Thyroid gland (tissue), 4 donors: ENCODE results near the gene PTGER3. TPM values are rescaled to one million over a fixed set of nuclear protein-coding genes. Genes with fewer than 3 reads are reported as not detected.

Source experiments
- DNase-seq, 2 donors: peaks; one replicate each; pipeline ENCODE4 v3.0.0-alpha.2; 2019
- H3K27ac ChIP-seq, 3 donors: fragments of 200-600 bp; sonication (generic); 1 replicate in 2 of 3; 2 replicates in 1 of 3; pipeline ENCODE4 v1.5.1; 2016 to 2019; ENCODE audit warnings: mild to moderate bottlenecking in 1 of 3, moderate library complexity in 1 of 3
- H3K27me3 ChIP-seq: fragments of 200-600 bp; sonication (generic); one replicate; pipeline ENCODE4 v1.5.1; 2019
- H3K36me3 ChIP-seq, 2 donors: fragments of 200-600 bp; sonication (generic); one replicate each; pipeline ENCODE4 v1.5.1; 2016 to 2019
- H3K4me1 ChIP-seq, 2 donors: fragments of 200-600 bp; sonication (generic); one replicate each; pipeline ENCODE4 v1.5.1; 2017 to 2019
- H3K4me3 ChIP-seq, 3 donors: fragments of 200-600 bp; sonication (generic); replicated peaks in 1 of 3; 1 replicate in 2 of 3; 2 replicates in 1 of 3; pipeline ENCODE4 v1.5.1; 2016; ENCODE audit warnings: mild to moderate bottlenecking in 1 of 3
- H3K9me3 ChIP-seq: fragments of 200-600 bp; sonication (generic); one replicate; pipeline ENCODE4 v1.5.1; 2017
- POLR2A ChIP-seq, 2 donors: fragments of 450-650 bp; IDR thresholded peaks; one replicate each; pipeline ENCODE4 v1.6.1; 2017; ENCODE audit warnings: antibody characterized with exemption in 2 of 2, mild to moderate bottlenecking in 2 of 2, moderate library complexity in 1 of 2
- WGBS, 2 donors: methylation state at CpG; one replicate each; pipeline ENCODE4 v1.1.5; 2017; 5-methylcytosine and 5-hydroxymethylcytosine counted together
- intact Hi-C: fragments of 100-400 bp; cut with DNase I; formaldehyde crosslinking; loops from one replicate; pipeline ENCODE4 v1.15.1; 2023
- total RNA-seq, 4 donors: library from RNA; depleted of rRNA; stranded (reverse); fragments of >200 nt; gene quantifications; one replicate each; pipeline ENCODE4 v1.2.3, GENCODE V29; 2016
- TF ChIP-seq, protein P1 (sequence below), 6 experiments: fragments of 200-600 bp in 3 of 6; fragments of 450-650 bp in 3 of 6; sonication (generic) in 3 of 6; IDR thresholded peaks; one replicate each; pipeline ENCODE4 v1.5.1; 2016 to 2019; ENCODE audit warnings: antibody characterized with exemption in 6 of 6, mild to moderate bottlenecking in 2 of 6, inconsistent platforms in 1 of 6, moderate library complexity in 1 of 6

The PTGER3 gene
- total RNA-seq, 4 donors from 2014 or later, result 0.39 to 6.4 (median 2.1) TPM

DNA sequence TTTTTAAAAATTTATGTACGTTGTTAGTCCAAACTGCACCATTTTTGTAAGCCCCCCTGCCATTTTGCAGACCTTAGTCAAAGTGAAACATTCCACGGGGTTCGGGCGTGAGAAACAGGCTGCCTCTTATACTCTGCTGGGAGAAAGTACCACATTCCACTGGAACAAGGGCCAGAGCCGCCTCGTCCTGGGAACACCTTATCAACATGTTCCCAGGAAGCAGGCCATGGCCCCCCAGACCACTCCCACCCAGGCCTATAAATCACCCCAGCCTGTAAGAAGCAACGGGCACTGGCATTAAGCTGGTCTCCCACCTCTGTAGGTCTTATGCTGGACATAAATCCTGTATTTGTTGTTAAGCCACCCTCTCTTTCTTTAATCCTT lies 34.1 kb upstream of the PTGER3 start:
- intact Hi-C loops, result loop anchor here (10.0 kb wide), 1 partner anchor 857 kb away; the partner anchor contains the start of gene SRSF11
- peaks cover 0 to 10% of the 10 kb centered on the region in 2 donors for H3K36me3 ChIP-seq
- H3K27ac ChIP-seq, result no peak overlapping the region
- no peaks in the 10 kb centered on the region for H3K27me3 ChIP-seq
- peaks cover 19 to 23% of the 10 kb centered on the region in 2 donors for H3K4me1 ChIP-seq
- TF ChIP-seq, protein P1, sequence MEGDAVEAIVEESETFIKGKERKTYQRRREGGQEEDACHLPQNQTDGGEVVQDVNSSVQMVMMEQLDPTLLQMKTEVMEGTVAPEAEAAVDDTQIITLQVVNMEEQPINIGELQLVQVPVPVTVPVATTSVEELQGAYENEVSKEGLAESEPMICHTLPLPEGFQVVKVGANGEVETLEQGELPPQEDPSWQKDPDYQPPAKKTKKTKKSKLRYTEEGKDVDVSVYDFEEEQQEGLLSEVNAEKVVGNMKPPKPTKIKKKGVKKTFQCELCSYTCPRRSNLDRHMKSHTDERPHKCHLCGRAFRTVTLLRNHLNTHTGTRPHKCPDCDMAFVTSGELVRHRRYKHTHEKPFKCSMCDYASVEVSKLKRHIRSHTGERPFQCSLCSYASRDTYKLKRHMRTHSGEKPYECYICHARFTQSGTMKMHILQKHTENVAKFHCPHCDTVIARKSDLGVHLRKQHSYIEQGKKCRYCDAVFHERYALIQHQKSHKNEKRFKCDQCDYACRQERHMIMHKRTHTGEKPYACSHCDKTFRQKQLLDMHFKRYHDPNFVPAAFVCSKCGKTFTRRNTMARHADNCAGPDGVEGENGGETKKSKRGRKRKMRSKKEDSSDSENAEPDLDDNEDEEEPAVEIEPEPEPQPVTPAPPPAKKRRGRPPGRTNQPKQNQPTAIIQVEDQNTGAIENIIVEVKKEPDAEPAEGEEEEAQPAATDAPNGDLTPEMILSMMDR (IDR thresholded peaks at IDR 0.05), result no peak
- no peak for TF ChIP-seq POLR2A (IDR thresholded peaks at IDR 0.05)
- WGBS, 2 donors, result 77 to 81% methylated on average over 7 of the region's 7 CpGs
- H3K4me3 ChIP-seq, result peak overlapping the region in 2 of 3 donors; percentile 8 to 83
- DNase-seq, result peak; percentile 2 to 25
- H3K9me3 ChIP-seq, result no peaks in the 10 kb centered on the region

DNA sequence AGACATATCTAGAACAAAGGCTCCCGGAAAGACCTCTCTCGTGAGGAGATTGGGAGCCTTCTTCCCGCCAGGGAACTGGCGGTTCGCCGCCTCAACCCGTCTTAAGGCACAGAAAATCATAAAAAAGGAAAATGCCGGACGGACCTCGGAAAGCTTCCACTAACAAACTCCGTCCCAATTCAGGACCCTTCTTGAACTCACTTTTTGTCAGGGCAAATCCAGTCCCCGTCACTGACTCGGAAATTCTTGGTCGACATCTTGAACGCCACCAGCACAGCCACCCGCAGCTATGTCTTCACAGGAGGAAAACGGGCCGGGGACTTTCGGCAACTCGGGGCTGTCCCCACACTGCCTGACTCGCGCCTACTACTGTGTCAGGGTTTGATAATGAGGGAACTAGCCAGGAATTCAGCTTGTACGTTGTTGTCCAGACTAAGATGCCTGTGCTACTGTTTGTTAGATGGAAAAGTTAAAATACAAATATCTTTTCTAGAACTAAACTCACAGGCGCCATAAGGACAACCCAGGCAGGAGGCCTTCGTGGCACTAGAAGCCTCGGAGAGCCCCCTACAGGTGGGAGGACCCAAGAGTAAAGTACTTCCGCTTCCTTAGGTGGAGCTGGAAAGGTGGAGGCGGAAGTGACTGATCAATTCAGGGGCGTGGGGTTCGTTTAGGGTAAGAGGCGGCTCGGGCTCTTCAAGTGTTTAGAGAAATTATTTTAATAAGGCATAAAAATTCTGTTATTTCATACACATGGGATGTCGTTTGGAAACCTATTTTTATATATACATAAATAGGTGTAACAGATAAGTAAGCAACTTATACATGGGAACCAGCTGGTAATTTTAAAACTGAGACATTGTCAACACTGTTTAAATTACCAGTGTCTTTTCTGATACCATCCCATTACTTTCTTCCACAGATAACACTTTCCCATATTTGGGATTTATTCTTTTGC lies 33.4 kb upstream of the PTGER3 start, which contains the start of gene ZRANB2:
ZRANB2 (minus strand) TSS at position 297 of the 958 bp plus-strand sequence; CDS start at position 257, 40 bp downstream.
- WGBS, 2 donors, result 1% methylated on average over 30 to 32 of the region's 33 CpGs
- DNase-seq, result peak; percentile 90 to 91

DNA sequence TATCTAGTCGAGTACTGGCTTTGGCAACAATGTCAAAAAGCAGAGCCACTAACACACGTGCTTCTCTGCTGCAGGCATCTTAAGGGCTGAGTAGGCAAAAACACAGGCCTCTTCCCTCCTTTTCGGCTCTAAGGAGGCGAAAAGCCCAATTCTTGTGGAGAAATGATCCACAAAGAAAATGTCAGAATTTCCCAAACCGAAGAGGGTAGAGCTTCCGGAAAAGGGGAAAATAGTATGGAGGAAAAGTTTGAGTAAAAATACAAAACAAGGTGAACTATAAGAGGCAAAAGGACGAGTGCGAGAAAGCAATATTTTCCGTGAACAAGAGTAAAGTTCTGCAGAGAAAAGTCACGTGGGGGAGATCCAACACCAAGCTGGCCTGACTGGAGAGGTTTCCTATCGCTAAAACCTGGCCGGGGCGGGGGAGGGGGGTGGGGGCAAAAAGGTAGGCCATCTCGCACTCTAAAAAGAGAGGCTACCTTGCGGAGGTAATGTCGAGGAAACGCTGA lies 32.7 kb upstream of the PTGER3 start:
- 0% methylated on average over 17 of the region's 17 CpGs for WGBS, 2 donors
- intact Hi-C loops, result loop anchor here (10.0 kb wide), 1 partner anchor 855 kb away; the partner anchor contains the start of gene SRSF11
- H3K27me3 ChIP-seq, result no peaks in the 10 kb centered on the region
- peaks cover 12 to 24% of the 10 kb centered on the region in 2 donors for H3K36me3 ChIP-seq
- peak overlapping the region; percentile 77 to 95 (median 83) for H3K4me3 ChIP-seq
- peaks cover 19 to 23% of the 10 kb centered on the region in 2 donors for H3K4me1 ChIP-seq
- DNase-seq, result peak; percentile 6 to 10
- H3K27ac ChIP-seq, result peak overlapping the region; percentile 86 to 92 (median 90)
- TF ChIP-seq, protein P1 (IDR thresholded peaks at IDR 0.05), result no peak
- TF ChIP-seq POLR2A (IDR thresholded peaks at IDR 0.05), result no peak
- no peaks in the 10 kb centered on the region for H3K9me3 ChIP-seq

More for the DNA sequence above, 33.4 kb upstream of the PTGER3 start, which contains the start of gene ZRANB2:
- peak in 1 of 2 donors; percentile 79 for TF ChIP-seq POLR2A (IDR thresholded peaks at IDR 0.05)
- TF ChIP-seq, protein P1 (IDR thresholded peaks at IDR 0.05), result peak in 5 of 6 experiments; percentile 21 to 50 (median 47)
- peak within 1 kb of the TSS; percentile 86 to 92 (median 90) for H3K27ac ChIP-seq
- H3K4me1 ChIP-seq, result peaks cover 19 to 23% of the 10 kb centered on the region in 2 donors
- H3K36me3 ChIP-seq, result peaks cover 4 to 16% of the 10 kb centered on the region in 2 donors
- no peaks in the 10 kb centered on the region for H3K27me3 ChIP-seq
- no peaks in the 10 kb centered on the region for H3K9me3 ChIP-seq
- H3K4me3 ChIP-seq, result peak within 1 kb of the TSS; percentile 77 to 95 (median 83)
- intact Hi-C loops, result loop anchor here (10.0 kb wide), 1 partner anchor 856 kb away; the partner anchor contains the start of gene SRSF11

GRCh38 chr1:71074681-71075080 lies 27.1 kb upstream of the PTGER3 start:
- intact Hi-C loops, result no loop called here
- 95 to 96% methylated on average over 1 of the region's 1 CpG for WGBS, 2 donors
- Histone ChIP-seq H3K4me3 (no peak overlapping the region), H3K27ac (no peak overlapping the region), H3K36me3 (peaks cover 50 to 59% of the 10 kb centered on the region in 2 donors), H3K27me3 (no peaks in the 10 kb centered on the region), H3K4me1 (peaks cover 12 to 14% of the 10 kb centered on the region in 2 donors), H3K9me3 (no peaks in the 10 kb centered on the region)
- no peak for DNase-seq
- no peak for TF ChIP-seq POLR2A (IDR thresholded peaks at IDR 0.05)
- TF ChIP-seq, protein P1 (IDR thresholded peaks at IDR 0.05), result no peak
